Calu3 (cell line): Measurements from ENCODE around the gene C19orf44. TPM values are rescaled to one million over a fixed set of nuclear protein-coding genes. Genes with fewer than 3 reads are reported as not detected.
"Not testable (repeated sequence)": the region's sequence is repeated elsewhere in the genome, so short reads cannot be mapped to it uniquely, and the experiment has no call there.

Experiments
- BruUV-seq: library from RNA; stranded (reverse); fragments of 400-500 nt; replicated peaks from 2 replicates; lab custom pipeline; 2021; lab: Mats Ljungman, UMichigan
- CTCF ChIA-PET: fragments of 300-600 bp; sonication (Branson Sonifier 250); formaldehyde crosslinking; loops from one replicate; lab custom pipeline; 2022; ENCODE audit warnings: antibody characterized with exemption; lab: Charles Lee
- DNase-seq: peaks from one replicate; pipeline ENCODE4 v3.0.0; 2022
- H3K27ac Mint-ChIP-seq: one replicate; pipeline ENCODE4 v1.8.0; 2022; ENCODE audit warnings: mixed read lengths; ENCODE audit not compliant: unreplicated experiment
- H3K27me3 Mint-ChIP-seq: one replicate; pipeline ENCODE4 v1.8.0; 2022; ENCODE audit warnings: mixed read lengths; ENCODE audit not compliant: unreplicated experiment
- H3K36me3 Mint-ChIP-seq: one replicate; pipeline ENCODE4 v1.8.0; 2022; ENCODE audit warnings: mild to moderate bottlenecking, moderate library complexity, mixed read lengths; ENCODE audit not compliant: insufficient read depth, unreplicated experiment
- H3K4me1 Mint-ChIP-seq: one replicate; pipeline ENCODE4 v1.8.0; 2022; ENCODE audit warnings: mild to moderate bottlenecking, low read depth, mixed read lengths; ENCODE audit not compliant: unreplicated experiment
- H3K4me3 Mint-ChIP-seq: one replicate; pipeline ENCODE4 v1.8.0; 2022; ENCODE audit warnings: mild to moderate bottlenecking, low read depth, moderate library complexity, mixed read lengths; ENCODE audit not compliant: unreplicated experiment
- H3K9me3 Mint-ChIP-seq: one replicate; pipeline ENCODE4 v1.8.0; 2022; ENCODE audit warnings: low read depth, mixed read lengths; ENCODE audit not compliant: unreplicated experiment
- CTCF ChIP-seq: fragments of 200-600 bp; IDR thresholded peaks from one replicate; pipeline ENCODE4 v1.8.0; 2022; ENCODE audit warnings: antibody characterized with exemption; ENCODE audit not compliant: unreplicated experiment
- intact Hi-C: fragments of 100-400 bp; cut with micrococcal nuclease; formaldehyde crosslinking; loops from one replicate; pipeline ENCODE4 v1.10.0; 2022; ENCODE audit not compliant: unreplicated experiment
- total RNA-seq: library from RNA; stranded (reverse); gene quantifications from 2 replicates; pipeline ENCODE4 v1.2.3, GENCODE V29; 2022

C19orf44 gene
- total RNA-seq, 1 experiment from 2014 or later, result 4.5 TPM

GRCh38 chr19:16508546-16508945 lies 12.4 kb downstream of the C19orf44 start:
- no peak for TF ChIP-seq CTCF
- no peak overlapping the region for H3K27ac Mint-ChIP-seq
- no TSS peak for BruUV-seq
- CTCF ChIA-PET, result no interaction called here
- intact Hi-C loops, result no loop called here
- H3K27me3 Mint-ChIP-seq, result no peaks in the 10 kb centered on the region
- no peaks in the 10 kb centered on the region for H3K9me3 Mint-ChIP-seq
- DNase-seq, result no peak
- no peaks in the 10 kb centered on the region for H3K4me1 Mint-ChIP-seq
- H3K4me3 Mint-ChIP-seq, result no peak overlapping the region
- H3K36me3 Mint-ChIP-seq, result peaks cover 5% of the 10 kb centered on the region

- DNase-seq, result no peak
- no peaks in the 10 kb centered on the region for H3K4me1 Mint-ChIP-seq
- CTCF ChIA-PET, result no interaction called here
- intact Hi-C loops, result no loop called here
- no TSS peak for BruUV-seq
- H3K36me3 Mint-ChIP-seq, result peaks cover 5% of the 10 kb centered on the region
- no peak overlapping the region for H3K27ac Mint-ChIP-seq
- no peak overlapping the region for H3K4me3 Mint-ChIP-seq
- no peak for TF ChIP-seq CTCF
- no peaks in the 10 kb centered on the region for H3K27me3 Mint-ChIP-seq
- H3K9me3 Mint-ChIP-seq, result no peaks in the 10 kb centered on the region
Observed at GRCh38 chr19:16509141-16510061, 13.2 kb downstream of the C19orf44 start.

- H3K9me3 Mint-ChIP-seq, H3K4me3 Mint-ChIP-seq, BruUV-seq, H3K27ac Mint-ChIP-seq, intact Hi-C loops, H3K27me3 Mint-ChIP-seq, CTCF ChIA-PET, H3K4me1 Mint-ChIP-seq, H3K36me3 Mint-ChIP-seq, DNase-seq: not testable (repeated sequence)
Observed at GRCh38 chr19:16512611-16513010, 16.4 kb downstream of the C19orf44 start.

DNA sequence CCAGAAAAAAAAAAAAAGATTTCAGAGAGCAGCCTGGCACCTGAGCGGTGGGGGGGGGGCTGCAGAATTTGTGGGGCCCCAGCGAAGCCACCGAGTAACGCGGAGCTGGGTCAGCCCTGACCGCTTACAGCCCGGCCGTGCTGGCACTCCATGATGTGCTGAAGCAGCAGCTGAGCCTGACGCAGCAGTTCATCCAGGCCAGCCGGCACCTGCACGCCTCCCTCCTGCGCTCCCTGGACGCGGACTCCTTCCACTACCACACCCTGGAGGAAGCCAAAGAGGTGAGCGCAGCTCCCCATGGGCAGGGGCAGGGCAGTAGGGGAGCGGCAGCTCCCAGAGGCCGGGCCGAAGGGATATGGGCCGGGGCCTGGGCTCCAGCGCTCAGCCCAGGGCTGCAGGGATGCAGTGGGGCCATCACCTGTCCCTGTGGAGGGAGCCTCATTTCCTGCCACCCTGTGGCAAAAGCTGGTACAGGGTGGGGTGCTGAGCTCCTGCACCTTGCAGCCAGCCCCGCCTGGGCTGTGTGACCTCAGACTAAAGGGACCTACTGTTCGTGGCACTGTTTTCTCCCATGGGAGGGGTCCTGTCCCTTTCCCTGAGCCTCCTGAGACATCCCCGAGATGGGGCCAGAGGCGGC lies 18.3 kb downstream of the C19orf44 start:
- no peak overlapping the region for H3K4me3 Mint-ChIP-seq
- no peak for TF ChIP-seq CTCF
- intact Hi-C loops, result no loop called here
- no TSS peak for BruUV-seq
- peaks cover 20% of the 10 kb centered on the region for H3K36me3 Mint-ChIP-seq
- no peaks in the 10 kb centered on the region for H3K9me3 Mint-ChIP-seq
- no peak overlapping the region for H3K27ac Mint-ChIP-seq
- H3K4me1 Mint-ChIP-seq, result no peaks in the 10 kb centered on the region
- no peak for DNase-seq
- no peaks in the 10 kb centered on the region for H3K27me3 Mint-ChIP-seq
- CTCF ChIA-PET, result no interaction called here
